OCI-LY1 (cell line): ENCODE measurements around the gene FBXL22.

ENCODE experiments used
- H2AFZ ChIP-seq: fragments of 200-600 bp; sonication (generic), shearing (Covaris generic); 2 replicates; pipeline ENCODE4 v1.6.0; 2014; ENCODE audit warnings: antibody characterized with exemption, mild to moderate bottlenecking, low read length
- H3F3A ChIP-seq: fragments of 200-600 bp; sonication (generic), shearing (Covaris generic); 2 replicates; pipeline ENCODE4 v1.6.0; 2014; ENCODE audit warnings: mild to moderate bottlenecking, antibody characterized with exemption, low read length, moderate library complexity; ENCODE audit not compliant: insufficient read depth
- H3K27ac ChIP-seq: fragments of 200-600 bp; sonication (generic); 2 replicates; pipeline ENCODE4 v1.5.1; 2014; ENCODE audit warnings: low read length, mixed run types, mild to moderate bottlenecking, low read depth; ENCODE audit not compliant: poor library complexity, severe bottlenecking
- H3K27me3 ChIP-seq: fragments of 200-600 bp; sonication (generic); 2 replicates; pipeline ENCODE4 v1.6.0; 2014; ENCODE audit warnings: antibody characterized with exemption, mild to moderate bottlenecking, low read length, moderate library complexity; ENCODE audit not compliant: insufficient read depth
- H3K36me3 ChIP-seq: fragments of 200-600 bp; sonication (generic); 2 replicates; pipeline ENCODE4 v1.6.1; 2014; ENCODE audit warnings: mild to moderate bottlenecking, antibody characterized with exemption, low read length, moderate library complexity, mixed read lengths; ENCODE audit not compliant: insufficient read depth
- H3K4me1 ChIP-seq: fragments of 200-600 bp; sonication (generic); 2 replicates; pipeline ENCODE4 v1.5.1; 2014; ENCODE audit warnings: mild to moderate bottlenecking, low read length, moderate library complexity; ENCODE audit not compliant: insufficient read depth, severe bottlenecking
- H3K4me2 ChIP-seq: fragments of 200-600 bp; sonication (generic), shearing (Covaris generic); 2 replicates; pipeline ENCODE4 v1.6.1; 2014; ENCODE audit warnings: low read length
- H3K4me3 ChIP-seq: fragments of 200-600 bp; sonication (generic); 2 replicates; pipeline ENCODE4 v1.5.1; 2014; ENCODE audit warnings: low read length, low read depth, mild to moderate bottlenecking, mixed read lengths; ENCODE audit not compliant: poor library complexity, severe bottlenecking
- H3K79me2 ChIP-seq: fragments of 200-600 bp; shearing (Covaris generic); 2 replicates; pipeline ENCODE4 v1.6.1; 2016; ENCODE audit warnings: mixed run types, low read length, mixed read lengths; ENCODE audit not compliant: insufficient read depth
- H3K9ac ChIP-seq: fragments of 200-600 bp; sonication (generic), shearing (Covaris generic); 2 replicates; pipeline ENCODE4 v1.6.1; 2014; ENCODE audit warnings: mild to moderate bottlenecking, low read length, mixed read lengths
- H3K9me2 ChIP-seq: fragments of 200-600 bp; sonication (generic), shearing (Covaris generic); 2 replicates; pipeline ENCODE4 v1.6.1; 2014; ENCODE audit warnings: low read depth, mild to moderate bottlenecking, low read length, mixed read lengths
- H3K9me3 ChIP-seq: fragments of 200-600 bp; shearing (Covaris generic); 2 replicates; pipeline ENCODE4 v1.6.1; 2014; ENCODE audit warnings: low read length, mixed read lengths
- H4K20me1 ChIP-seq: fragments of 200-600 bp; sonication (generic), shearing (Covaris generic); 2 replicates; pipeline ENCODE4 v1.6.0; 2016; ENCODE audit warnings: mild to moderate bottlenecking, low read length; ENCODE audit not compliant: insufficient read depth
- EZH2 ChIP-seq: fragments of 200-600 bp; sonication (generic), shearing (Covaris generic); IDR thresholded peaks from 2 replicates; pipeline ENCODE4 v1.8.0; 2017; ENCODE audit warnings: borderline replicate concordance, mixed run types, mild to moderate bottlenecking, antibody characterized with exemption, low read length, moderate library complexity, mixed read lengths
- TF ChIP-seq, protein P1 (sequence below): fragments of 200-600 bp; sonication (generic), shearing (Covaris generic); IDR thresholded peaks from 2 replicates; pipeline ENCODE4 v1.5.1; 2017; ENCODE audit warnings: mild to moderate bottlenecking, antibody characterized with exemption, low read length, moderate library complexity, mixed read lengths

Gene FBXL22

DNA sequence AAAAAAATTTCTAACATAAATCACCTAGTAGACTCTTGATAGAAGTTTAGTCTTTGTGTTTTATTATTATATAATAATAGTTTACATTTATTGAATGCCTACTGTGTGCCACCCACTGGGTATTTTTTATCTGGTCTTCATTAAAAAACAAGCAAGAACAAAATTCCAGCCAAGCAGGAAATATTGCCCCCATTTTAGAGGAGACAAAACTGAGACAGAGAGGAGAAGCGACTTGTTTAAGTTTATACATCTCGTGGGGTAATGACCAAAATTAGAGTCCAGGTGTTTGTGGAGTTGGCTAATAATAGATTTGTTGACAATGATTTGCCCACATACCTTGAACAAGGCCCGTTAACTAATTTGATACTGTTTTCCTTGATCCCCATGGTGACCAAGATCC, 33.1 kb upstream of the FBXL22 start:
- no peaks in the 10 kb centered on the region for H3K27me3 ChIP-seq
- H3K79me2 ChIP-seq, result no peaks in the 10 kb centered on the region; the same call in 1 of the 2 replicates
- H3K9me2 ChIP-seq, result no peaks in the 10 kb centered on the region
- H4K20me1 ChIP-seq, result no peaks in the 10 kb centered on the region
- H3K27ac ChIP-seq, result no peak overlapping the region
- H3K9me3 ChIP-seq, result no peaks in the 10 kb centered on the region
- no peak overlapping the region for H3K4me2 ChIP-seq
- no peak for TF ChIP-seq EZH2
- TF ChIP-seq, protein P1, sequence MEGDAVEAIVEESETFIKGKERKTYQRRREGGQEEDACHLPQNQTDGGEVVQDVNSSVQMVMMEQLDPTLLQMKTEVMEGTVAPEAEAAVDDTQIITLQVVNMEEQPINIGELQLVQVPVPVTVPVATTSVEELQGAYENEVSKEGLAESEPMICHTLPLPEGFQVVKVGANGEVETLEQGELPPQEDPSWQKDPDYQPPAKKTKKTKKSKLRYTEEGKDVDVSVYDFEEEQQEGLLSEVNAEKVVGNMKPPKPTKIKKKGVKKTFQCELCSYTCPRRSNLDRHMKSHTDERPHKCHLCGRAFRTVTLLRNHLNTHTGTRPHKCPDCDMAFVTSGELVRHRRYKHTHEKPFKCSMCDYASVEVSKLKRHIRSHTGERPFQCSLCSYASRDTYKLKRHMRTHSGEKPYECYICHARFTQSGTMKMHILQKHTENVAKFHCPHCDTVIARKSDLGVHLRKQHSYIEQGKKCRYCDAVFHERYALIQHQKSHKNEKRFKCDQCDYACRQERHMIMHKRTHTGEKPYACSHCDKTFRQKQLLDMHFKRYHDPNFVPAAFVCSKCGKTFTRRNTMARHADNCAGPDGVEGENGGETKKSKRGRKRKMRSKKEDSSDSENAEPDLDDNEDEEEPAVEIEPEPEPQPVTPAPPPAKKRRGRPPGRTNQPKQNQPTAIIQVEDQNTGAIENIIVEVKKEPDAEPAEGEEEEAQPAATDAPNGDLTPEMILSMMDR, result no peak
- no peak overlapping the region for H2AFZ ChIP-seq
- no peak overlapping the region for H3K4me3 ChIP-seq
- no peaks in the 10 kb centered on the region for H3K4me1 ChIP-seq
- no peaks in the 10 kb centered on the region for H3F3A ChIP-seq
- peaks cover 82% of the 10 kb centered on the region for H3K36me3 ChIP-seq
- no peak overlapping the region for H3K9ac ChIP-seq

DNA sequence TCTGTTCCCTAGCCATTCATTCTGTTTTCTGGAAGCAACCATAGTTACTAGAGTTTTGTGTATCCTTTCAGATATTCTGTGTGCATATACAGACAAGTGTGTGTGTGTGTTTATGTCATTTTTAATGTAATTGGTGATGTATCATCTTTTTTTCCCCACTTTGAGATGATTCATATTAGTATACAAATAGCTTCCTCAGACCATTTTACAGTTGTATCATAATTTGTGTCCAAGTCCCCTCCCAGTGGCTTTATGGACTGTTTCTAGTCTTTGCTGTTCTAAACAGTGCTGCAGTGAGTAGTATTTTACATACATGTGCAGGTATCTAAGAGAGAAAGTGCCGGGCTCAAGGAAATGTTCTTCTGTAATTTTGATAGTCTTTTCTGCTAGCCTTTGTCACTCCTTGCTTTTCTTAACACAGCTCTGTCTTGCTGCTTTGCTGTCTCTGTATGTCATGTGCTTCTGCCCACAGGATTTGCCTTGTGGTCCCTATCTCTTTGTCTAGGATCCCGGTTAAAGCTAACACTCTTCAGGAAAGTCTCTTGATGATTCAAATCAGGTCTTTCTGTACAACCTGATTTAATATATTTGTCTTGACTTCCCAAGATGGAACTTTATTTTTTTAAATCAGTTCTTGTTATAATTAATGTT, 31.5 kb upstream of the FBXL22 start:
- Histone ChIP-seq H3K27ac (no peak overlapping the region), H3K79me2 (no peaks in the 10 kb centered on the region; the same call in 1 of the 2 replicates), H3K4me3 (no peak overlapping the region), H3K36me3 (peaks cover 83% of the 10 kb centered on the region), H3K4me1 (no peaks in the 10 kb centered on the region), H2AFZ (no peak overlapping the region), H3F3A (no peaks in the 10 kb centered on the region), H3K9ac (no peak overlapping the region), H3K9me2 (no peaks in the 10 kb centered on the region), H3K9me3 (no peaks in the 10 kb centered on the region), H4K20me1 (no peaks in the 10 kb centered on the region), H3K4me2 (no peak overlapping the region), H3K27me3 (no peaks in the 10 kb centered on the region)
- TF ChIP-seq EZH2, result no peak
- TF ChIP-seq, protein P1, result no peak

DNA sequence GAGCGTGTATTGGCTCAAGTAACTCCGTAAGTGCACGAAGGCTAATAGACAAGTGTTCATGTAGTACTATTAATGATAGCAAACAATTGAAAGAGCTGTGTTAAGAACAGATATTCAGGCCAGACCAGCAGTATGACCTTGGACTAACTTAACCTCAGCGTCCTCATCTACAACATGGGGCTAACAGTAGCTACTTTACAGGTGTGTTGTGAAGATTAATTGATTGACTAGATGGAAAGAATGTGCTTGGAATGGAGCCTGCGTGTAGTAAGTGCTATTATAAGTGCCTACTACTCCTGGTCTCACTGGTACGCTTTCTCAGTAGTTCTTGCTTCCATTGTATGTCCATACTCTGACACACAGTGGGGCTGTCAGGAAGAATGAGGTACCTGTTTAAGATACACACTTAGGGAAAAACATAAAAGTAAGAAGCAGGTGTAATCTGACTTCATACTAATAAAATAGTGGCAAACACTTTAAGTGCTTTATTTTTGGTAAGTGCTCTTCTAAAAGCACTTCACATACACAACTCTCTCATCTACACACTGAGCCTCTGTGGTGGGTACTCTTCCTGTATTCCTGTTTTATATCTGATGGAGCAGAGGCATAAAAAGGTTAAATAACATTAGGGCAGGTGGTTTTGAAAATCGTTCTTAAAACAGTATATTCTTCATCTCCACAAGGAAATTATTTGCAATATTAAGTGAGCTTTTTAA, 24.3 kb upstream of the FBXL22 start:
- Histone ChIP-seq H3K9me2 (no peaks in the 10 kb centered on the region), H3K27me3 (no peaks in the 10 kb centered on the region), H3K79me2 (no peaks in the 10 kb centered on the region; the same call in 1 of the 2 replicates), H2AFZ (no peak overlapping the region), H3K4me1 (no peaks in the 10 kb centered on the region), H3K9ac (no peak overlapping the region), H3F3A (no peaks in the 10 kb centered on the region), H3K9me3 (no peaks in the 10 kb centered on the region), H3K27ac (no peak overlapping the region), H3K4me2 (no peak overlapping the region), H3K4me3 (no peak overlapping the region), H3K36me3 (peaks cover 75% of the 10 kb centered on the region), H4K20me1 (no peaks in the 10 kb centered on the region)
- no peak for TF ChIP-seq EZH2
- TF ChIP-seq, protein P1, result no peak
